GM19452 (cell line): ENCODE data around the gene SERPINE3.
A peak's percentile ranks its signal among the peaks of the same experiment; 100 is the strongest.

ENCODE experiments used
- ATAC-seq: cut with Tn5 transposase; IDR thresholded peaks from one replicate; pipeline ENCODE4 v1.9.1; 2021; ENCODE audit not compliant: unreplicated experiment

Gene SERPINE3

DNA sequence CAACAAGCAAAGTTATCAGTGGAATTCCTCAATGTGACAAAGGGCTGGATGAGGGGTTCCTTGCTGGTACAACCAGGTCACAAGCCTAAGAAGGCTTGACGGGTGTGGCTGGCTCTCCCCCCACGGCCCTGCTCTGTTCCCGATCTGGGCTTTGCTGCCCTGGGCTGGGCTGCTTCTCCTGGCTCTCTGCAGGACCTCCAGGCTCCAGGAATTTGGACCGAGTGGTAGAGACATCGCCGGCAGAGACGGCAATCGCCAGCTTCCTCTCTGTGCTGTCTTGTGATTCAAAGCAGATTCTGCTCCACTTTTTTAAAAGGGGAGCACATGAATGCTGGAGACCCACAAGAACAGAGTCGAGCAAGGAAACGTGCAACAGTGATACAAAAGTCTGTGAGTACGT, at the start of gene SERPINE3:
Gene SERPINE3, plus strand, starts transcription at position 338 of the 400 bp plus-strand sequence. CDS start 1,401 bp downstream, outside the sequence.
- no peak for ATAC-seq

DNA sequence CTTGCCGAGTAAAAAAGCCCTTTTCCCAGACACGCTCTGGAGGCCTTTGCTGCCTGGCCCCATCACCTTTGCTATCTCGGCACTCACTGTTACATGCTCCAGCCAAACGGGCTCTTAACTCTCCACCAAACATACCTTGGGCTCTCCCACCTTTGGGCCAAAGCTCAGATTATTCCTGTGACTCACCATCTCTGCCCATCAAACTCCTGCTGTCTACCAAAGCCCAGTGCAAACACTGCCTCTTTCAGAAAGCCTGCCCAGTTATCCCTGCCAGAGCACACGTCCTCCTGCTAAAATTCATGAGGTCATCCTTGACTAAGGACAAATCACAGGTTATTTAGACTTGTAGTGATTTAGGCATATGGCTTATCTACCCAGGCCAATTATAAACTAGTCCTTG, 48.1 kb upstream of the SERPINE3 start:
- ATAC-seq = no peak

DNA sequence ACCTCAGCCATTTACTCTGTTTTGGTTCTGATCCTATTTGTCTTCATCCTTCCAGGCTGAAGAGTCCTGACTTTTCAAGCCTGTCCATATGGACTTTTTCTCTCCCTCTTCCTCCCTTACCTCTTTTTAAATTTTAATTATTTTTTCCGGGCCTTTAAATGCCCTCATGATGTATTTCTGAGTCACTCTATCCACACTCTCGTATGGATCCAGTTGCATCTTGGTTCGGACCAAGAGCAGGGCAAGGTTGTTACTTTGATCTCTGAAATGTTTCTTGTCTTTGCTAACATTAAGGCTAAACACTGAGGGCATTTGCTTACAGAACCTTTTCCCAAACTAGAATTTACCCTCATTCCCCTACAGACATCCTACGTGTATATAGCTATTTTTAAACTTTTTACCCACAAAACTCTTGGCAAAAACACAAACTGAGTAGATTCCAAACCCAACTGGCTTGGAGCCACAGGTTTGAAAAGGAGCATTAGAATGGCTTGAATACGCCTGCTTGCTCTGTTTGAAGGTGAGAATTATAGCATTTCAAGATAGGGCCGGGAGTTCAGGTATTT, 47.4 kb upstream of the SERPINE3 start:
- no peak for ATAC-seq

DNA sequence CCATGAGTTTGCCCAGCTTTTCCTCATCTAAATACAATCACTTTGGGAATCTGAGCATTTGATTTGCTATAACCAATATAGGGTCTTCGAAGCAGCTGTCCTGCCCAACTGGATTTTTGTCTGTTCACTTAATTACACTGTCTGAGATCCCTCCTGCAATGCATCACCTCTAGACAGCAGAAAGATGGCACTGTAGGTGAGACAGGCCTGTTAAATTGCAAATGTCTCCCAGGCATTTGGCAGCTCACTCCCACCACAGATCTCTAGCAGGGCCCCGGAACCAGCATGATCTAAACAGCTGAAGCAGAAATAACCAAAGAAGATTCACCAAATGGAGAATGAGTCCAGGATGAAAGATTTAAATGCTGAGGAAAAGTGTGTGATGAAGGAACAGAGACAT, 41.9 kb upstream of the SERPINE3 start:
- no peak for ATAC-seq

DNA sequence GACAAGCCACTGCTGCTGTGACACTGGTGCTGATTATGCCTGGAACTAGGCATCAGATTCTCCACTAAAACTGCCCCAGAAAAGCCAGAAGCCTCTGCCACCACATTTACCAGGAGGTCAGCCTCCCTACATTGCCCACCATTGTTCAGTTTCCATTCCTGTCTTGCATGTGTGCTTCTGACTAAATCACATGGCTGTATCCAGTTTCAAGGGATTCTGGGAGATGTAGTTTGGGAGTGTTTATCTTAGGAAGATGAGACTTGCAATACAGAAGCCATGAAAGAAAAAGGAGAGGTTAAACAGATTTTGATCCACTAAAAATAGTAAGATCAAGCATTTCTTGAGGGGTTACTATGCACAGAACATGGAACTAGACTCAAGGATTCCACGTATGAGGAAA, 40.7 kb upstream of the SERPINE3 start:
- no peak for ATAC-seq

DNA sequence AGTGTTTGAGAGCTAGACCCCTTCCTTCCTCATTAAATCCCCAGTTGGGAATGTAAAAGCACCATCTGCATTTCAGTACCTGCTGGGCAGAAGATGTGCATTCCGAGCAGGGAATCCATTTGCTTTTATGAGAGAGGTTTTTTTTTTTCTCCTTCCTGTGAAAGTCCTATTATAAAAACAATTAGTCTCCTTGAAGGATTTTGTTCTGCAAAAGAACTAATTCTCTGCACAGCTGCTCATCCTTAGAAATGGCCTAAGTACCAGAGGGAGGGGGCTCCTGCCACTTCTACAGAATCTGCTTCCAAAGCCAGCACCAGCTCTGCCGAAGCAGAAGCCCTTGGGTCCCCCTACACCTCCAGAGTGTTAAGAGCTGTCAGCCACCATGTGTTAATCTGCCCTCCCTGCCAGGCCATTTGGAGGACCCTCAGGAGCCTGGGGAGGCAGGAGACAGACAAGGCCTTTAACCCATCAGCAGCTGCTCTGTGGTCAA, 36.4 kb upstream of the SERPINE3 start:
- ATAC-seq = no peak

DNA sequence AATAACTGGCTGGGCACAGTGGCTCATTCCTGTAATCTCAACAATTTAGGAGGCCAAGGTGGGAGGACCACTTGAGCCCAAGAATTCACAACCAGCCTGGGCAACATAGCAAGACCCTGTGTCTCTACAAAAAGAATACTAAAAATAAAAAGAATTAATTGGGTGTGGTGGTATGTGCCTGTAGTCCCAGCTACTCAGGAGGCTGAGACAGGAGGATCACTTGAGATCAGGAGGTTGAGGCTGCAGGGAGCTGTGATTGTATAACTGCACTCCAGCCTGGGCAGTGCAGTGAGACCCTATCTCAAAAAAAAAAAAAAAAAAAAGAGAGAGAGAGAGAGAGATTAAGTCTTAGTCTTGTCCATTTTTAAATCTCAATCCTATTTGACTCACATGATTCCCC, 35.6 kb upstream of the SERPINE3 start:
- no peak for ATAC-seq

DNA sequence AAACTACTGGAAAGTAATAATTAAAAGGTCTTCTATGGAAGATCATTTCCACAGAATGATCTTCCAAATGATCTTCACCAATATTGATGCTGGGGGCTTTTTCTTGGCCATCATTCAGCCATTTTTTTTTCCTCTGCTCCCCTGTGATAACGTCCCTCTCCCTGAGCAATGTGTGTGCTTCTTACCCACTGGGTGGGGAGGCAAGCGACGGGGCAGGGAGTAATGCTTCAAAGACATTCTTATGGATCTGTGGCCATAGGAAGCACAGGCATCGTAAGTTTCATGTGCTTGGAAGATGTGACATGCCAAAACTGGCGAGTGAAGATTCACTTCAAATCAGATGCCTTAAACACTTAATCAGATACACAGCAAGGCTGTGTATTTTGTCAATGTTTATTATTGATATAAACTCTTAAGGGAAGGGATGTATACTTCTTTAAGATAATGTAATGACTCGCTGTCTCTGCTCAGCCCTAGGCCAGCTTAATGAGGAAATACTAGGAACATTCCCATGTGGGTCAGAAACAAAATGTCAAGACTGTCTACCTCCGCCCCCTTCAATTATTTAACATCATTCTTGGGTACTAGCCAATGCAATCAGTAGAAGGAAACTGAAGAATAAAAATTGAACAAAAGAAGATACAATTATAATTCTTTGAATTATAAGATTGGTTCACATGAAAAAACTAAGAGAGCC, 34.1 kb upstream of the SERPINE3 start:
- no peak for ATAC-seq

DNA sequence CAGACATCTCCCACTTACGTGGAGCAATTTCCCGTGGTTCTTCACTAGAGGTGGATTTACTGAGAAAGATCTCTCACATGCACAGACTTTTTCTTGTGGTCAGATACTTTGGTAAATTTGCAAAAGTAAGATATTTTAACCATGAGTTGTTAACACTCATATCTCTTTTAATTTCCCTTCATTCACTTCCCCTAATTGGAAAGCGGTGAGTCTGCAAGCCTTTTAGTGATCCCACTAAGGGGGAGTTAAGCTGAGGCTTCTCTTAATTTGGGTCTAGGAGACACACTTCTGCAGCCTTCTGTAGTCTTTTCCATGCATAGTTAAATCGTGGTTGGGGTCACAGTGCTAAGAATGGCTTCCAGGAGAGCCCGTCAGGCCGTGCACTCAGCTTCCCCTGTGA, 30.7 kb upstream of the SERPINE3 start:
- no peak for ATAC-seq

DNA sequence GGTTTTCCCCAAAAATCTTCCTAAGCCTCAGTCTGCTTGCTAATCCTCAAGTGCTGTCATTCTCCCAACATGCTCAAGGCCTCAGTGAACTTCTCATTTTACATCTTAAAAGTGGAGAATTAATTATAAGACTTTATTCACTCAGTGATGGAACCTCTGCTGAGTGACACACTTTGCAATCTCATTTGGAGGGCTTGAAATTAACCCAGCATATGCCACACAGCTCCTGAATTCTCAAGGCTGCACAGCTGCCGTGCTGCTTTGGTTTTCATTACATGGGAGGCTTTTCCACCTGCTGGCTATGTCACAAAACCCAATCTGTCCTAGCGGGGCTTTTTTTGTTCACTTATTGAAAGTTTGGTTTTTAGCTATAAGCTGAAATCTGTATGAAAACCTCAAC, 28.3 kb upstream of the SERPINE3 start:
- ATAC-seq = no peak

DNA sequence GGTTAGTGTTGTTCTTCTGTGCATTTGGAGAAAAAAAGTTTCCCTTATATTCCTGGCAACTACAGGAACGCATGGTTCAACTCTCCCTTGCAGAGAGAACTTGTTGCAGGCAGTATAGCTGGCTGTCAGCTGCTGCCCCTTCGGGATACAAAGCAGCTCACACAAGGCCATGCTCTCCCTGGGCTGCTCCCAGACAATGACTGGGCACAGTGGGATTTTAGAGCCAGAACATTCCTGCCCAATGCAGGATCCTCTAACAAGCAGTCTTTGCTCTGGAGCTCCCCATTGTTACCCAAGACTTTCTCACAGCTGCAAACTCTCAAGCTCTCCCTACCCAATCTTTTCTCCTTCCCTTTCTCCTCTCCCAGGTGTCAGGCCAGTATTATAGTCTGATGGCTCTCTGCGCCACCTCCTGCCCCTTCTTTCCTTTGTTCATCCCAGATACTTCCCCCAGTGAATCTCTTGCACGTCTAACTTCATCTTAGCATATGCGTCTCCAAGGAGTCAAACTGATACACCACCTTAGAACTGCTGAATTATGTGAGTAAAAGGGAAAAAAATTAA, 27.5 kb upstream of the SERPINE3 start:
- ATAC-seq = no peak

DNA sequence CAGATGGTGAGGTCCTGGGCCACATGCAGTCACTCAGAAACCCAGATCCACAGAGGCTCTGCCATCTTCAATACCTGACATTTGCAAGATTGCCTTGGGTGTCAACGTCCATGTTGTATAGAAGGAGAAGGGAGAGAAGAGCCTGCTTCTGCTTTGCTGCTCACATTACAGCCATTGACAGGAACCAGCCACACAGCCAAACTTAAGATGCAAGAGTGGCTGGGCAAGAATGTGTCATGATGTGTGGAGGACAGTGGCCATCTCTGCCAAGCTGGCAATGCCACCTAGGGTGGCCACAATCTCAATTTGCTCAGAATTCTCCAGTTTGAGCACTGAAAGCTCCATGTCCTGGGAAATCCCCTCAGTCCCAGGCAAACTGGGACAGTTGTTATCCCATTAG, 25.9 kb upstream of the SERPINE3 start:
- no peak for ATAC-seq

DNA sequence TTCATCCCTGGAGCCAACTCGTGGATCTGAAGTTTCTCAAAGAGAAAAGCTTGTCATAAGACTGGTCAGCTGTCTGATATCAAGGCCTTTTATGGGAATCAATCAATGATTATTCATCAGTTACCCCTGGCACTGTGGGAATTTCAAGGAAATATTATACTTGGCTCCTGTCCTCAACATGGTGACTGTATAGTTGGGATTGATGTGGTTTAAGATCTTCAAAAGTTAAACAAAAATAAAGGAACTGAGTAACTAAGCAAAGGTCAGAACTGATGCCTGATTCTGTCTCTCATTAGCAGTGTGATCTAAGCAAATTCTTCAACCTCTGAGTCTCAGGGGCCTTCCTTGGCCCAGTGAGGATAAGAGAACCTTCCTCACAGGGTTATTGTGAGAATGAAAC, 22.2 kb upstream of the SERPINE3 start:
- no peak for ATAC-seq

DNA sequence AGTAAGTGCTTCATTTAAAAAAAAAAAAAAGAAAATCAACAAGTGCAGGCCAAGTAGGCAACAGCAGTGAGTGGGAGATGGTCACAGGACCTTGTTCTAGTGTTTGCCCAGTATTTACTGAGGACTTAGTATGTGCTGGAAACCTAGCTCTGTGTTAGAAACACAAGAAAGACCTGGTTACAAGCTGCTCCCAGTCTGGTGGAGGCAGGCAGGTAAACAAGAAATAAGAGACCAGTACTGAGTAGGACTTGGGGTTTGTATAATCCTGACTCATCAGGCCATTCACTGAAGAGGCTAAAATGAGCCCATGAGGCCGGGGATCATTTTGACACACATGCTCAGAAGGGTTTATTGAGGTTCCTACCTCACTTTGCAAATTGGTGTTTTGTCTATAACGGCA, 21.5 kb upstream of the SERPINE3 start:
- ATAC-seq = no peak

DNA sequence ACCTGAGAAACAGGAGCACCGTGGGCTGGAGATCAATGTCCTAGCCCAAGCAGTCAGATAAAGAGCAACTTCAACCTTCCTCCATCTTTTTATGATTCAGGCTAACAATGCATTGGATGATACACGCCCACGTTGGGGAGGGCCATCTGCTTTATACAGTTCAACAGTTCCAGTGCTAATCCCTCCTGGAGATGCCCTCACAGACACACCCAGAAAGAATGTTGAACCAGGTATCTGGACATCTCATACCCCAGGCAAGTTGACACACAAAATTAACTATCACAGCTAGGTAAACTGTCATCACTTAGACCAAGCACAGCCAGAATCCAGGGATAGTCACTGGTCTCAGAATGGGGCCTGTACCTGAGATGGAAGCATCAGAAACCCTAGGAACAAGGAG, 20.6 kb upstream of the SERPINE3 start:
- ATAC-seq = no peak

DNA sequence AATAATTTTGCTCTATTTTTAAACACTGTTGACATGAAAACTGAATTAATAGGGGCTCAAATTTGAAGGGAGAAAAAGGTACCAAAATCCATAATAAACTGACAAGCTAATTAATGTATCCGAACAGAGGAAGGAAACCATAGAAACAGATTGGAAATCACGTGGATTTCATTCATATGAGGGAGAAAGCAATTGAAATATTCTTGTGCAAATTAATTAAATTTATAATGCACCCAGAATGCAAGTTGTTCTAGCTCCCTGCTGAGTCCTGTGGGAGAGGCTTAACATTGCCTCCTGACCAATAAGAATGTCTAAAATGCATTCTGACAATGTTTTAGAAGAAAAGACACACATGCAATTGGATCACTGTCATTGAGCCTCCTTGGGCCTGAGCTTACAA, 17.7 kb upstream of the SERPINE3 start:
- ATAC-seq = no peak

DNA sequence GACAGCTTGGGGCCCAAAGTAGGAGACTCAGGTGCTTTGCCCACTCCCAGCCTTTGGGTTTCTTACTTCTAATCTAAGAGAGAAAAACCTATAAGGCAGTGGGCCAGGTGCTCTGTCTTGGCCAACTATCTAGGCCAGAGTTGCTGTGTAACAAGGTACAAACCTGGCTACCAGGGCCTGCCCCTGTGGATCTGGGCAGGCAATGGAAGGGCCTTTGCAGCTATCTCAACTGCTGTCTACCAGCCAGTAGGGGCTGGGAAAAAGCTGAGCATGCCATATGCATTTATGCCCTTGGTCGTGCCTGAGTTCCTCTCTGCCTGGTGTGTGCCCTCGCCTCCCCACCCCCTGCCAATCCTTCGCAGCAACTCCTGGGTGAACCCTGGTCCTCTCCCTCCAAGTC, 16.7 kb upstream of the SERPINE3 start:
- ATAC-seq = no peak

DNA sequence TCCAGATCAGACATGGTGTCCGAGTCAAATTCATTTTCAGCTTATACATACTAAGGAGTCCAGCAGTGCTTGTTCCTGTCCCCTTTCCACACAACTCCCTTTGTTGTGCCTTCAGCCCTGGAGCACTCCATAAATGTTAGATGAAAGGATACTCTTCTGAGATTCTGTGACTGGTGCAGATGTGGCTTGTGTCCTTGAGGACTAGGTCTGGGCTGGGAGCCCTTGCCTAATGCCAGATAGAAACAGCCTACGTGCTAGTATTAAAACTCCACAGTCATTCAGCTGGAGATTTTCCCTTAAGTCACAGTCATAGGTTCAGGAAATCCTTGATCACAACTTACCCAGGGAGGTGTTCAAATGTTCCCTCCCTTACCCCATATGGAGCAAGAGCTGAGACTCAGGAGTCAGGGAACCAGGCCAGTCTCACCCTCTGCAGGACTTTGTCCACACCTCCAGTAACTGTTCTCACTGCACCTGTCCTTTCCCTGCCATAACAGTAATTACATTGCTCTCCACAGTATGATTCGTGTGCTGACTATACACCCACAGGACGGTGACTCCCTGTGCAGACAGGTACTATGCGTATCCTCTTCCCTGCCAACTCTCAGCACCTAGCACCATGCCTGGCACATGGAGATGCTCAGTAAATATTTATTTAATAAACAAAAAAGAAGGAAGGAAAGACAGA, 15.5 kb upstream of the SERPINE3 start:
- no peak for ATAC-seq

DNA sequence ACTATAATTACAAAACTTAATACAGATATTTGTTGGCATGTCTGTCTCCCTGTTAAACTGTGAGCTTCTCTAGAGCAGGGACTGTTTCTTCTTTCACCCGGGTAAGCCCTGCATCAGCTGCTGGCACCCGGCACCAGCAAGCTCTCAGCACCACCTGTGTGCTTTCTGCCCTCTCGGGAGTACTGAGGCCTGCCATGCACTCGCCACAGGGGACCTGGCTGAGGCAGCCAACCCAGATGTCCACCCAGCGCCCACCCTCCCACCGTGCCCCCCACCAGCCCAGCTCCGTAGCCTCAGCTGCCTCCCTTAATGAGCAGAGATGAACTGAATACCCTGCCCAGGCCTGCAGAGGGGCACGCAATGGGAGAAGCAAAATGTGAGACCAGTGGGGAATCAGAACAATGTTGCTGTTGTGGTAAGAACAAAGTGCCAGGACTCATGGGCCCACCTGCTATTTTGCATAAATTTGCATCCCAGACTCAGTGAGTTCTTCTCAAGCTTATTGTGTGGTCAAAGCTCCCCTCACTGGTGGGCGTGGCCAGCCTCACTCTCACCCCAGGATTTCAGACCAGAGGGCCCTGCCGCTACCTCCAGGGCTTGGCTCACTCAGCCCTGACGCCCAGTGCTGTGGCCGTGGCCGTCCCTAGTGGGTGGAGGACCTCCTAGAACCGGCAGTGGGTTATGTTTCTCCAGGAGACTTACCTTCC, 14.6 kb upstream of the SERPINE3 start:
- peak; percentile 44 for ATAC-seq

DNA sequence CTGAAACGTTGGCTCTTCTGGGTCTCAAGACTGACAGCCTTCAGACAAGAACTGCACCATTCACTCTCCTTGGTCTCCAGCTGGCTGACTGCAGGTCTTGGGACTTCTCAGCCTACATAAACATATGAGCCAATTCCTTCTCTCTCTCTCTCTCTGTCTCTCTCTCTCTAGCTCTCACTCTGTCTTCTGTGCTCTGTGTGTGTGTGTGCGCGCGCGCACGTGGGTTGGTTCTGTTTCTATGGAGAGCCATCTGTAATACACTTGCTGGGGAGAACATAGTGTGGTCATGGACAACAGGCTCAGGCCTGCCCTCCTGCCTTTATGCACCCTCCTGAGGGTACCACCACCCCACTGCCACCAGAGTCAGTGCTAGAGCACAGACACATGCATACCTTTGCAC, 13.7 kb upstream of the SERPINE3 start:
- ATAC-seq = no peak

DNA sequence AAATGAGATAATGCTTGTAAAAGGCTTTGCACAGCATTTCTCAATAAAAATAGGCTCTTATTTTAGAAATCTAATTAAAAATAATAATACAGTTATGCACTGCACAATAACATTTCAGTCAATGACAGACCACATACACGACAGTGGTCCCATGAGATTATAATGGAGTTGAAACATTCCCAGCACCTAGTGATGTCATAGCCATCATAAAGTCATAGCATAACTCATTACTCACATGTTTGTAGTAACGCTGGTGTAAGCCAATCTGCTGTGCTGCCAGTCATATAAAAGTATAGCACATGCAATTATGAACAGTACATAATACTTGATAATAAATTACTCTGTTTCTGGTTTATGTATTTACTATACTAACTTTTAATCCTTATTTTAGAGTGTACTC, 12.7 kb upstream of the SERPINE3 start:
- ATAC-seq = no peak
